Central memory CD4-positive, alpha-beta T cell (primary cell): Measurements from ENCODE around the gene MLPH.

Experiments
- DNase-seq: peaks from one replicate; pipeline ENCODE4 v3.0.0; 2022

The MLPH gene

GRCh38 chr2:237498341-237498740 is 11.3 kb downstream of the MLPH start:
- DNase-seq, result no peak

- no peak for DNase-seq
Observed at GRCh38 chr2:237500681-237501424, 13.8 kb downstream of the MLPH start.

DNA sequence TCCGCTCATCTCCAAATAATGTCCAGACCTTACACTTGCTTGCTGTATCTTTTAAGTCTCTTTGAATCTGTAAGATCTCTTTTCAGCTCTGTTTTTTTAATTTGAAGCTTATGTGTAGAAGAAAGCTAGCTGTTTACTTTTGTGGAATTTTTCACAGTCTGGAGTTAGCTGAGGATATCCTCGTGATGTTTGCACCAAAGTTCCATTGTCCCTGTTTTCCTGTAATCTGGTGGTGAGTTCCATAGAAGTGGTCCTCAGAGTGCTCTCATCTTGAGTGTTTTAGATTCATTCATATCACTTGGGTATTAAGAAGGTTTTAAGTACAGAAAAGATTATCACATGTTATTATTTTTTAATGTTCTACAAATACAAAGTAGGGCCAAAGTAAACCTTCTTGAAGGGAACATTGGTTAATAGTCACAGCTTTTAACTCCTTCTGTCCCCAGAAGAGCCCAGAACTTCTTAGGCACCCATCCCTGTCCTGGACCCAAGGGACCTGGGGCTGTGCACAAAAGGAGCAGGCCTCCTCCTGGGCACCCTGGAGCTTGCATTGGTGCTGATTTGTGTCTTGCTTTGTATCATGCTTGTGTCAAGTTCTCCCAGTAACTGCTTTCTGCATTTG is 15.0 kb downstream of the MLPH start:
- no peak for DNase-seq

GRCh38 chr2:237503201-237503600 is 16.1 kb downstream of the MLPH start:
- no peak for DNase-seq

GRCh38 chr2:237505188-237505939 is 18.3 kb downstream of the MLPH start:
- no peak for DNase-seq

DNA sequence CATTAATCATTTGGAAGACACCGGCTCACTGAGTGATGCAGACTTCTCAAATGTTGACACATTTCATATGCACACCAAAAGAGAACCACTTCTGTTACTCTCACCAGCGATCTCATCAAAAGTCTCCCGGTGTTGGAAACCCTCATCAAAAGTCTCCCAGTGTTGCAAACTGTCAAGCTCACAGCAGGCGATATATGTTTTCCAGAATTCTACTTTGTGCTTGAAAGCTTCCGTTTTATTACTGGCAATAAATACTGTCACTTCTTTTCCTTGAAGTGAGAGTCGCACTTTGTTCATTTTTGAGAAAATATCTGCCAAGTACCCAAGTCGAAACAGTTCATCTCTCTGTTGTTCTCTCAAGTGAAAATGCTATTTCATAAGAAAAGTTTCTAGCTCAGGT is 20.5 kb downstream of the MLPH start:
- DNase-seq, result no peak

DNA sequence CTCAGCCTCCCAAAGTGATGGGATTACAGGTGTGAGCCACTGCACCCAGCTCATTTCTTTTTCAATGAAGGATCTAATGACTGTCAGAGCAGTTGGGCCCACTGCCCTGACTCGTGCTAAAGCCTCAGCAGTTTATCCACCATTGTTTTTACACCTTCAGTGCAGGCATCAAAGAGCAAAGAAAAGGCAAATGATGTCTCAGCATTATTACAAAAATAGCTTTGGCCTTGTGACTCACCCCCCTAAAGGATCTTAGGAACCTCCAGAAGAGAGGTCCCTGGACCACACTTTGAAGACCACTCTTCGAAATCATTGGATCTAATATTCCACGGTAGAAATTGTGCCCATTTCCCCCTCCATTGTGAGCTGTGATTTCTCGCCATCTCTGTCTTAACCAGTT is 21.3 kb downstream of the MLPH start:
- DNase-seq, result no peak

DNA sequence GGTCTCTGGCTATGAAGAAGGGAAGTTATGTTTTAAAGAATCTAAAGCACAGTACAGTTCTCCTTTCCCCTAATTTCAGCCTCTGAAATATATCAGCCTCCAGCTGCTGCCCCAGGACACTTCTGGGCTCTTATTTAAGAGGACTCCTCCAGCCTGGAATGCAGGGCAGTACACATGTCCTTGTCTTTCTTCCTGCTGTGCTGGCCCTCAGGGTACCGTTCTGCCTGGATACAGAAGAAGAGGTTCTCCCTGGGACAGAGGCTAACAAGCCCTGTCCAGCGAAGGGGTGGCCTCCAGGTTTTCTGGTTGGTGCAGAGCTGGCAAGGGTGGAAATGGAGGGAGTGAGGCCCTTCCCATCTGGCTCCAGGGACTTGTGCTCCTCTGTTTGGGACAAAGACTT is 22.1 kb downstream of the MLPH start:
- DNase-seq, result no peak

GRCh38 chr2:237509905-237510304 is 22.9 kb downstream of the MLPH start:
- DNase-seq, result no peak

GRCh38 chr2:237510502-237511217 is 23.6 kb downstream of the MLPH start:
- DNase-seq, result no peak

DNA sequence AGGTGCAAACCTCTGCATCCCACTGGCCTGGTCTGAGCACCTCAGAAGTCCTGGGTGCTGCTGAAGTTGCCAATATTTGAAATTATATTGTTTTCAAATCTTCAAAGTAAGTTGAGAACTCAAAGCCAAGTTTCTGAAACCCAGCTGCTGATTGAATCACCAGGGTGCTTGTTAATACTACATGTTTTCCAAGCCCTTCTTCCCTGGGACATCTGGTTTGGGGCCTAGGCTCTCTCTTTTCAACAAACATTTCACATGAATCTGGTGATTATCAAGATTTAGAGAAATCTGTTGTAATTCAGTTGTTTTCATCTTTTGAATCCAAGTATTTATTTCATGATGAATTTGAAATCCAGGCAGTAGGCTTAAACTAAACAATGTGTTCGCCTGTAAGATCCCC is 24.4 kb downstream of the MLPH start:
- no peak for DNase-seq

DNA sequence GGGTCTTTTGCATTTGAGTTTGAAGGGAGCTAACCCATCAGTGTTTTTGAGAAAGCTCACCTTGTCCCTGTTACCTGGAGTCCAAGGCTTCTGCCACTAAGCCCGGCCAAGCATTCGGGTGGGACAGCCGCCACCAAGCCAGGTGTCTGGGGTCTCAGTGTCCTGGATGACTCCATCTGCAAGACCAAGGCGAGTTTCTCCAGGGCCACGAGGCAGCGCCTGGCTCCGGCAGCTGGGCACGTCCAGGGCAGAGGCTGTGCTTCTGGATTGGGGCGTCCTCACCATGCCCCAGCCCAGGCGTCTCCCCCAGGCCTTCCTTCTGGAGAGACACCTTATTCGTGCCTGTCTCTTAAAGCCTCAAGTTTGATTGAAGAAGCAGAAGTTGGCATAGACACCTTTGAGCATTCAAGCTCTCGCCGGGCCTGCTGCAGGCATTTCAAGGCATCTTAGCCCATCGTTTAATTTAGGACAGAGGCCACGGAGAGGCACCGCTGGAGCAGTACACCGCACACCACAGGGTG is 24.9 kb downstream of the MLPH start:
- DNase-seq, result no peak

GRCh38 chr2:237512774-237513466 is 25.9 kb downstream of the MLPH start:
- peak; percentile 65 for DNase-seq

DNA sequence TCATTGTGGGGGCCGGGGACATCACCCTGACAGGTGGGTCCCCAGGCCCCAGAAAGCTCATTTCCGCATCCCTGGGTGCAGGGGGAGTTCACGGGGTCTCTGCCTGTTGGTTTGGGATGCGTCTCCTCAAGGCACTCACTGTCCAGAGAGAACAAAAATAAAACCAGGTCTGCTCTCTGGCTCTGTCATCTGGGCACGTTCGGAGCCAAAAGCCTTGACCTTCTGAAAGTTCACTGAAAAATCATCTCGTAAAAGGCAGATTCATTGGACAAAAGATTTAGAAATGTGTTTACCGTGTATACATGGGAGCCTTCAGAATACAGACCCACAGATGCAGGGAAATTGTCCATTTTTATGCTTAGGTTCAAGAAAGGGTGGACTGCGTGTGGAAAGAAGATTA is 26.6 kb downstream of the MLPH start:
- DNase-seq, result no peak

- DNase-seq, result no peak
Observed at GRCh38 chr2:237514474-237515130, 27.6 kb downstream of the MLPH start.

GRCh38 chr2:237515166-237515565 is 28.1 kb downstream of the MLPH start:
- no peak for DNase-seq

DNA sequence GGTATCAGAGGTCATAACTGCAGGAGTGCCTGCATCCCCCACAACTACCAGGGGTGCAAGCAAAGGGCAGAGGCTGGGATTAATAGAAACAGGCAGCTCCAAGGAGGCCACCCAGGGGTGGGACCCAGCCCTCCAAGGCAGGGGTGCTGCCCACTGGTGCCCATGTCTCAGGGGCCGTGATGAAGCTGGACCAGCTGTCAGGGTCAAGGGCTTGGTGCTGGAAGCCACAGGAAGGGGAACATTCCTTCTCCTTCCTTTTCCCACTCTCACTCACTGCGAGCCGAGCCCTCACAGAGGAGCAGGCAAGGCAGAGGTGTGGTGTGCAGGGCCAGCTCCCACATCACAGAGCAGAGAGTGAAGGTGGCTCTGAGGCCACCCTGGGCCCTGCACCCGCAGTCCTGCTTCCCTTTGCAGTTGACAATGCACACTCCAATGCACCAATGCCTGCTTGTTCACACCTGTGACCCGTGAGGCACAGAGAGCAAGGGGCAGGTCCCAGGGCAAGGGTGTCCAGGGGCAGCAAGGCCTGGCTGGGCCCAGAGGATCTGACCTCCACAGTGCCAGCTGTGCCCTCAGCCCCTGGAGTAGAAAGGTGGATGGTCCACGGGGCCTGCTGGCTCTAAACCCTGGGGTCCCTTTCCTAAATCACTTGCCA is 28.7 kb downstream of the MLPH start:
- DNase-seq, result no peak

- DNase-seq, result no peak
Observed at GRCh38 chr2:237517163-237517562, 30.1 kb downstream of the MLPH start.

- DNase-seq, result no peak
Observed at GRCh38 chr2:237517990-237518389, 30.9 kb downstream of the MLPH start.

- DNase-seq, result no peak
Observed at GRCh38 chr2:237519506-237520245, 32.6 kb downstream of the MLPH start.

DNA sequence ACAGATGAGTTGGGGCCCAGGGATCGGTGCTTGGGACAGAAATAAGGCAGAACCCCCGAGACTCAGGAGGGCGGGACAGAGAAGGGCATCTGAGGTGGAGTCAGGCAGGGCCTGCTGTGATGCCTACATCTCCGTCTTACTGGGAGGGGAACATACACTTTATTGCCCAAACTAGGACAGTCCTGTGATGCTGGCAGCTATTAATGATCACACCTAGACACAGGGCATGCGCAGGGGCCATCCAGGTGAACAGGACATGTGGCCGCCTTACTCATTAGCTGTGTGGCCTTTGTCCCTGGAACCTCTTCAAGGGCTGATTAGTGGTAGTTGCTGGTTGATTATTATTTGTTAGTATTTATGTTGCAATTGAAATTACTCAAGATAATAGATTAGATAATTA is 33.2 kb downstream of the MLPH start:
- no peak for DNase-seq
